GM12801 (cell line): ENCODE data around the gene SPACA4.

ENCODE experiments used
- TF ChIP-seq, protein P1 (sequence below): IDR thresholded peaks from one replicate; pipeline ENCODE4 v1.5.1; 2011; ENCODE audit warnings: control low read depth; ENCODE audit not compliant: insufficient read length; ENCODE audit errors: extremely low read depth

SPACA4 gene

DNA sequence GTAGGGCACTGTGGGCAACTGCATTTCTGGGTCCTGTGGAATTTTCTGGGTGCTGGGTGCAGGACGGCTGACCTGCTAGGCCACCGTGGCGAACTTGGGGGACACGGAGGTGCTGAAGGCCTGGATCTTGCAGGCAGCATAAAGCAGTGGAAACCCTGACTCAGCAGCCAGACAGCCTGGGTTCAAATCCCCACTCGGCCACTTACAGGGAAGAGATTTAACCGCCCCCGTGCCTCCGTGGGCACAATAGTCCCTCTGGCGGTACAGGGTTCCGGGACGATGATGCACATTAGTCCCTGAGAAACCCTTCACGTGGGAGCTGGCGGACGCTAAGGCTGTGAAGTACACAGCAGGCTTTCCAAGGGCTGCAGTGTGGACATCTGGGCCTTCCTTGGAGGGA, 5.3 kb downstream of the SPACA4 start:
- TF ChIP-seq, protein P1, sequence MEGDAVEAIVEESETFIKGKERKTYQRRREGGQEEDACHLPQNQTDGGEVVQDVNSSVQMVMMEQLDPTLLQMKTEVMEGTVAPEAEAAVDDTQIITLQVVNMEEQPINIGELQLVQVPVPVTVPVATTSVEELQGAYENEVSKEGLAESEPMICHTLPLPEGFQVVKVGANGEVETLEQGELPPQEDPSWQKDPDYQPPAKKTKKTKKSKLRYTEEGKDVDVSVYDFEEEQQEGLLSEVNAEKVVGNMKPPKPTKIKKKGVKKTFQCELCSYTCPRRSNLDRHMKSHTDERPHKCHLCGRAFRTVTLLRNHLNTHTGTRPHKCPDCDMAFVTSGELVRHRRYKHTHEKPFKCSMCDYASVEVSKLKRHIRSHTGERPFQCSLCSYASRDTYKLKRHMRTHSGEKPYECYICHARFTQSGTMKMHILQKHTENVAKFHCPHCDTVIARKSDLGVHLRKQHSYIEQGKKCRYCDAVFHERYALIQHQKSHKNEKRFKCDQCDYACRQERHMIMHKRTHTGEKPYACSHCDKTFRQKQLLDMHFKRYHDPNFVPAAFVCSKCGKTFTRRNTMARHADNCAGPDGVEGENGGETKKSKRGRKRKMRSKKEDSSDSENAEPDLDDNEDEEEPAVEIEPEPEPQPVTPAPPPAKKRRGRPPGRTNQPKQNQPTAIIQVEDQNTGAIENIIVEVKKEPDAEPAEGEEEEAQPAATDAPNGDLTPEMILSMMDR: no peak

DNA sequence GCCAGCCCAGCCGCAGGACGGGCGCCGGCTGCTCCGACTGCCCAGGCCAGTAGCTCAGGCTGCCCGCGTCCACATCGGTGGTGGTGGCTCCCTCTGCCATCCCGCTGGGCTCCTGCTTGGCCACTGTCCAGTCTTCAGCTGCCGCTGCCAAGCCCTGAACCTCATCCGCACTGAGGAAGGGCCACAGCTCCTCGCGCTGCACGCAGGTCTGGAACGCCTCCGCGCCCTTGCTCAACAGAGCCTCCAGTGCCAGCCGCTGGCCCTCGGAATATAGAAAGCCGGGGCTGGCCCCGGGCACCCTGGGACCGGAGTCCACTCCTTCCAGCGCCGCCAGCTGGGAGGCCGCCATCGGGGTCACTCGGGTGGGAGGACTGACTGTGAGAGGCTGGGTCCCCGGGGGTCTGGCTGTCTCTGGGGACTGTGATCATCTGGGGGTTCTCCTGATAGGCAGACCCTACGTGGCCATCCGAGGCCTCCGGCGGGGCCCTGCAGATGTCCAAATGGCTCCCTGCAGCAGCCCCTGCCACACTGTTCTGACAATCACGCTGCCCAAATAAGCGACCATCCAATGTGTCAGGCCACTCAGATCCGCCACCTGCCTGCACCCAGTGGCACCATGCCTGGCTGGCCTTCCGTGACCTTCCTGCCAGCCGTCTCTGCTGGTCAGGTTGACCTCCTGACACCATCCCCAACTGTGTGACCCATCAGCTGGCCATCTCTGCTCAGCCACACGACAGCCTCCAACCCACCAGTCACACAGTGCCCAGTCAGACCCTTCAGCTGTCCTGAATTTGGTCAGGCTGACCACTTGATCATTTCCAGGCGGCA, 6.7 kb downstream of the SPACA4 start:
- TF ChIP-seq, protein P1: no peak

DNA sequence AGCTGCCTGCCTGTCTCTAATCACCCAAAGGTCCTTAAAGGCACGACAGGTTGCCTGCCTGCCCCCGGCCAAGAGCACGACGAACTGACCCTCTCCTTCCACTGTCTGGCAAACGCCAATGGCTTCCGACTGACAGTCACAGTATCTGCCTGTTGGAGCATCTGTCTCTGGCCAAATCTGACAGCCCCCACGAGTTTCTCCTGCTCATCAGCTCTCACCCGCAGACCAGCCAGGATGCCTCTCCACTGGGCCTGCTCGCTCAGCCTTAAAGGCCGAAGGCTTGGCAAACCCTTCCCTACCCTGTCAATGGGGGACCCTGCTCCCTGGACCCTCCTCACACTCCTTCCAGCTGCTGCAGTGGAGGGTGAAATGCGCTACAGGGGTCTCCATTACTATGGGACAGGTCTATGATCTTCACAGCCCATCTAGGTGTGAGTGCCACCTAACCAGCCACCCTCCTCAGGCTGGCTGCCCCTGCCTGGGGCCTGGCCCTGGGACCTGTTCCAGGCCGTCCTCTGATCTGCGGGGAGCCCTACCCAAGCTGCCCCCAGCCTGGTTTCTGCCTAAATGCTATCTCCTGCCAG, 7.4 kb downstream of the SPACA4 start:
- TF ChIP-seq, protein P1: no peak

DNA sequence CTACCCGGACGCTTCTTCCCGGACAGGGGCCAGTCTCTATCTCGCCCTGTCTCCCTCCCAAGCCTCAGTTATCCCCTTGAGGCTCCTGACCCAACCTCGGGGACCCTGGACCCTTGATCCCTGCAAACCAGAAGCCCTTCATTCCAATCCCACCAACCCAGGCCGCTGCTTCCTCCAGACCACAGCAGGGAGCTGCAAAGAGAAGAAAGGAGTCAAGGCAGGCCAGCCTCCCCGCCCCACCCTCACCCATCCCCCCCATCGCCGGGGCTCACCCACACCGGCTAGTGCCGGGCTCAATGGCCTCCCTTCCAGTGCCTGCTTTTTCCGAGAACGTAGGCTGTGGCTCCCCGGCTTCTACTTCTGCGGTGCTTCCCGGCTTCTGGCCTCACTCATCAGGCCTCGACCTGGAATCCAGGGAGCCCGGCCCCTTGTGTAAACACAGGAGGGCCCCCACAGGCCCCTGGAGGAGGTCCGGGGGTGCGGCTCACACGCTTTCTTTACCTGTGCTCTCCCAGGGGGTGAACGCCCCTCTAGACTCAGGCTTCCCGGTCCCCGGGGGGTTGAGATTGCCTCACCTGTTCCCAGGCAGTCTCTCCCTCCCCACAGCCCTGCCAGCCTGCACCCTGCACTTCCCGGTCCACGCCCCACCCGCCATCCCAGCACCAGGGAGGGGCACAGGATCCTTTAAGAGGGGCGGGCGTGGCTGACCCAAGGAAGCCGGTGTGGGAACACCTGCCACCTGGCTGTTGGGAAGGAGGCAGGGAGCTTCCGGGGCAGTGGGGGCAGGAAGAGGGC, 8.1 kb downstream of the SPACA4 start, which contains the start of gene FAM83E:
TSS of gene FAM83E (minus strand) at position 641 of the 795 bp plus-strand sequence. CDS start 1,704 bp downstream, outside the sequence.
- TF ChIP-seq, protein P1: no peak

DNA sequence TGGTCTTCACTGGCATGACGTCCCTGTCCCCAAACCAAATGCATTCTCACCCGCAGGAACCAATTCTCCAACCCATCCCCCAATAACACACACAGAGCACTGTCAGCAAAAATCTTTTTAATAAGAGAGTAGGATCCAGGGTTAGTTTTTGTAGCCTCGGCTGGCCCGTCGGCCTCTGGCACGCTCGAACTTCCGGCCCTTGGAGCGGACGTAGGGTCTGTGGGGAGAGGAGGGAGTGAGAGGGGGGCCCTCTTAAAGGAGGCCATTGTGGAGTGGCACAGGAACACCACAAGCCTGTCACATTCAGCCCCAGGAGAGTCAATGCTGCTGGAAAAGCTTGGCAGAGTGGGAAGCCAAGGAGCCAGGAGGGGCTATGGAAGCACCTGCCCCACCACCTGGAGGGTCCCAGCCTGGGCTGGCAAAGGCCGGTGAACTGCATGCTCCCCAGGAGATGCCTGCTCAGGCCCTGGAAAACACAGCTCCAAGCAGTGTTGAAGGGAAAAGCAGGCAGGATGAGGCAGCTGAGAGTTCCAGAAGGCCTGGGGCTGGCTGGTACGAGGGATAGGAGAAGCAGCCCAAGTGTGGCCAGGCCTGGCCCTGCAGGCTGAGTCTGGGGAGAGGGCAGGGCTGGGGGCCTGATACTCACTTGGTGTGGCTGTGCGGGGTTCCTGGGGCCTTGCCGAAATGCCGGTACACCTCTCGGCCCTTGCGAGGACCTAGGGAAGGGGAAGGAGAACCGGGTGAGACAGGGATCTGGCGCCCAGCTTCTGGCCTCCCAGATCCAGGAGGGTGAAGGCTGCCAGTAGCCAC, 8.9 kb downstream of the SPACA4 start:
- TF ChIP-seq, protein P1: no peak

DNA sequence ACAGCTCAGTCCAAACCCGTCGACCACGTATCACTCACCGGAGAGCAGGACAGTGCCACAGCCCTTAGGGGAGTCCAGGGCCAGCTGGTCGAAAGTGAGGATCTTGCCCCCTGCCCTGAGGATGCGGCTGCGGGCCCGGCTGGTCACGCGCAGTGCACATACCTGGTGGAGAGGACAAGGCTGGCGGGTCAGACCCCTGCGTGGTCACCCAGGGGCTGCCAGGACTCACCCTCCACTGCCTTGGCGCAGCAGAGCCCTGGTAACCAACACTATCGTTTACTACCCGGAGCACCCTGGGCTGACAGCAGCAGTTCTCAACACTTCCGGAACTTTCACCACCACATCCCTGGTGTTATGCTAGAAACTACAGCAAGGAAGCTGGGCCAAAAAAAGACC, 9.5 kb downstream of the SPACA4 start:
- TF ChIP-seq, protein P1: no peak
